GM23338 (cell line): ENCODE measurements around the gene NINL. TPM values are rescaled to one million over a fixed set of nuclear protein-coding genes. Genes with fewer than 3 reads are reported as not detected.

Source experiments
- EZH2 ChIP-seq: fragments of 200-600 bp; sonication (generic); IDR thresholded peaks from one replicate; pipeline ENCODE4 v1.8.0; 2017; ENCODE audit warnings: antibody characterized with exemption, mild to moderate bottlenecking, low read depth; ENCODE audit not compliant: unreplicated experiment
- EZH2phosphoT487 ChIP-seq: fragments of 200-600 bp; sonication (generic); IDR thresholded peaks from one replicate; pipeline ENCODE4 v1.8.1; 2018; ENCODE audit warnings: antibody characterized with exemption; ENCODE audit not compliant: unreplicated experiment
- JUNB ChIP-seq: IDR thresholded peaks from one replicate; pipeline ENCODE4 v1.6.1; 2016; ENCODE audit warnings: antibody characterized with exemption; ENCODE audit not compliant: unreplicated experiment
- NANOG ChIP-seq: IDR thresholded peaks from 2 replicates; pipeline ENCODE4 v1.6.1; 2016; ENCODE audit warnings: antibody characterized with exemption, borderline replicate concordance
- ZNF331 ChIP-seq: fragments of 250-450 bp; sonication (Bioruptor Pico); IDR thresholded peaks from 2 replicates; pipeline ENCODE4 v1.5.0; 2020; ENCODE audit warnings: low read depth, mild to moderate bottlenecking, moderate library complexity
- polyA plus RNA-seq: library from polyadenylated mRNA; unstranded; fragments of >200 nt; fragmentation: Nextera tagmentation; extraction: Ambion mirVana; gene quantifications from 2 replicates; pipeline ENCODE4 v1.2.1, GENCODE V29; 2016
- total RNA-seq: library from RNA; depleted of rRNA; stranded (reverse); fragments of >200 nt; shearing (Covaris generic); gene quantifications from 2 replicates; pipeline ENCODE4 v1.2.3, GENCODE V29; 2014
- TF ChIP-seq, protein P1 (sequence below): fragments of 250-450 bp; sonication (Bioruptor Pico); IDR thresholded peaks from 2 replicates; pipeline ENCODE4 v1.5.0; 2020; ENCODE audit warnings: mild to moderate bottlenecking, moderate library complexity
- TF ChIP-seq, protein P2 (sequence below): IDR thresholded peaks from one replicate; pipeline ENCODE4 v1.6.1; 2018; ENCODE audit warnings: antibody characterized with exemption; ENCODE audit not compliant: unreplicated experiment

The NINL gene
- total and polyA plus RNA-seq, 2 experiments from 2014 or later: 18.0 to 31.2 TPM

DNA sequence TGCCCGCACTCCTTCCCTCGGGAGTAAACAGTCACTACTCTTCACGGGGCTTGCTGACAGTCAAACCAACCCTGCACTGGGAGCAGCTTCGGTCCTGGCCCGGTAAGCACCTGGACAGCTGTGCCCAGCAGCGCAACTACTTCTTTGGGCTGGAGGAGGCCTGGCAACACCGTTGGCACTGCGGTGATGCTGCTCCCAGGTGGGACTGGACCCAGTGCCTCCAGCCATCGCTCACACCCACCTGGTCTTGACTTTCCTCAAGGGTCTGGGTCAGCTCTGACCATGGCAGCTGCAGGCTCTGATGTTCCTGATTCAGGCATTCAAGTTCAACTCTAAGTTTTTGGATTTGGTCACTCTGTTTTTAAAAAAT lies 124.1 kb downstream of the NINL start (continued):
- TF ChIP-seq, protein P1, sequence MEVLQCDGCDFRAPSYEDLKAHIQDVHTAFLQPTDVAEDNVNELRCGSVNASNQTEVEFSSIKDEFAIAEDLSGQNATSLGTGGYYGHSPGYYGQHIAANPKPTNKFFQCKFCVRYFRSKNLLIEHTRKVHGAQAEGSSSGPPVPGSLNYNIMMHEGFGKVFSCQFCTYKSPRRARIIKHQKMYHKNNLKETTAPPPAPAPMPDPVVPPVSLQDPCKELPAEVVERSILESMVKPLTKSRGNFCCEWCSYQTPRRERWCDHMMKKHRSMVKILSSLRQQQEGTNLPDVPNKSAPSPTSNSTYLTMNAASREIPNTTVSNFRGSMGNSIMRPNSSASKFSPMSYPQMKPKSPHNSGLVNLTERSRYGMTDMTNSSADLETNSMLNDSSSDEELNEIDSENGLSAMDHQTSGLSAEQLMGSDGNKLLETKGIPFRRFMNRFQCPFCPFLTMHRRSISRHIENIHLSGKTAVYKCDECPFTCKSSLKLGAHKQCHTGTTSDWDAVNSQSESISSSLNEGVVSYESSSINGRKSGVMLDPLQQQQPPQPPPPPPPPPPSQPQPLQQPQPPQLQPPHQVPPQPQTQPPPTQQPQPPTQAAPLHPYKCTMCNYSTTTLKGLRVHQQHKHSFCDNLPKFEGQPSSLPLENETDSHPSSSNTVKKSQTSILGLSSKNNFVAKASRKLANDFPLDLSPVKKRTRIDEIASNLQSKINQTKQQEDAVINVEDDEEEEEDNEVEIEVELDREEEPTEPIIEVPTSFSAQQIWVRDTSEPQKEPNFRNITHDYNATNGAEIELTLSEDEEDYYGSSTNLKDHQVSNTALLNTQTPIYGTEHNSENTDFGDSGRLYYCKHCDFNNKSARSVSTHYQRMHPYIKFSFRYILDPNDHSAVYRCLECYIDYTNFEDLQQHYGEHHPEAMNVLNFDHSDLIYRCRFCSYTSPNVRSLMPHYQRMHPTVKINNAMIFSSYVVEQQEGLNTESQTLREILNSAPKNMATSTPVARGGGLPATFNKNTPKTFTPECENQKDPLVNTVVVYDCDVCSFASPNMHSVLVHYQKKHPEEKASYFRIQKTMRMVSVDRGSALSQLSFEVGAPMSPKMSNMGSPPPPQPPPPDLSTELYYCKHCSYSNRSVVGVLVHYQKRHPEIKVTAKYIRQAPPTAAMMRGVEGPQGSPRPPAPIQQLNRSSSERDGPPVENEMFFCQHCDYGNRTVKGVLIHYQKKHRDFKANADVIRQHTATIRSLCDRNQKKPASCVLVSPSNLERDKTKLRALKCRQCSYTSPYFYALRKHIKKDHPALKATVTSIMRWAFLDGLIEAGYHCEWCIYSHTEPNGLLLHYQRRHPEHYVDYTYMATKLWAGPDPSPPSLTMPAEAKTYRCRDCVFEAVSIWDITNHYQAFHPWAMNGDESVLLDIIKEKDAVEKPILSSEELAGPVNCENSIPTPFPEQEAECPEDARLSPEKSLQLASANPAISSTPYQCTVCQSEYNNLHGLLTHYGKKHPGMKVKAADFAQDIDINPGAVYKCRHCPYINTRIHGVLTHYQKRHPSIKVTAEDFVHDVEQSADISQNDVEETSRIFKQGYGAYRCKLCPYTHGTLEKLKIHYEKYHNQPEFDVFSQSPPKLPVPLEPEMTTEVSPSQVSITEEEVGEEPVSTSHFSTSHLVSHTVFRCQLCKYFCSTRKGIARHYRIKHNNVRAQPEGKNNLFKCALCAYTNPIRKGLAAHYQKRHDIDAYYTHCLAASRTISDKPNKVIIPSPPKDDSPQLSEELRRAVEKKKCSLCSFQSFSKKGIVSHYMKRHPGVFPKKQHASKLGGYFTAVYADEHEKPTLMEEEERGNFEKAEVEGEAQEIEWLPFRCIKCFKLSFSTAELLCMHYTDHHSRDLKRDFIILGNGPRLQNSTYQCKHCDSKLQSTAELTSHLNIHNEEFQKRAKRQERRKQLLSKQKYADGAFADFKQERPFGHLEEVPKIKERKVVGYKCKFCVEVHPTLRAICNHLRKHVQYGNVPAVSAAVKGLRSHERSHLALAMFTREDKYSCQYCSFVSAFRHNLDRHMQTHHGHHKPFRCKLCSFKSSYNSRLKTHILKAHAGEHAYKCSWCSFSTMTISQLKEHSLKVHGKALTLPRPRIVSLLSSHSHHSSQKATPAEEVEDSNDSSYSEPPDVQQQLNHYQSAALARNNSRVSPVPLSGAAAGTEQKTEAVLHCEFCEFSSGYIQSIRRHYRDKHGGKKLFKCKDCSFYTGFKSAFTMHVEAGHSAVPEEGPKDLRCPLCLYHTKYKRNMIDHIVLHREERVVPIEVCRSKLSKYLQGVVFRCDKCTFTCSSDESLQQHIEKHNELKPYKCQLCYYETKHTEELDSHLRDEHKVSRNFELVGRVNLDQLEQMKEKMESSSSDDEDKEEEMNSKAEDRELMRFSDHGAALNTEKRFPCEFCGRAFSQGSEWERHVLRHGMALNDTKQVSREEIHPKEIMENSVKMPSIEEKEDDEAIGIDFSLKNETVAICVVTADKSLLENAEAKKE (CRISPR knock-in tag): no peak
- TF ChIP-seq ZNF331 (CRISPR knock-in tag) (no peak), NANOG (no peak), JUNB (no peak), EZH2phosphoT487 (no peak), EZH2 (no peak)
- TF ChIP-seq, protein P2, sequence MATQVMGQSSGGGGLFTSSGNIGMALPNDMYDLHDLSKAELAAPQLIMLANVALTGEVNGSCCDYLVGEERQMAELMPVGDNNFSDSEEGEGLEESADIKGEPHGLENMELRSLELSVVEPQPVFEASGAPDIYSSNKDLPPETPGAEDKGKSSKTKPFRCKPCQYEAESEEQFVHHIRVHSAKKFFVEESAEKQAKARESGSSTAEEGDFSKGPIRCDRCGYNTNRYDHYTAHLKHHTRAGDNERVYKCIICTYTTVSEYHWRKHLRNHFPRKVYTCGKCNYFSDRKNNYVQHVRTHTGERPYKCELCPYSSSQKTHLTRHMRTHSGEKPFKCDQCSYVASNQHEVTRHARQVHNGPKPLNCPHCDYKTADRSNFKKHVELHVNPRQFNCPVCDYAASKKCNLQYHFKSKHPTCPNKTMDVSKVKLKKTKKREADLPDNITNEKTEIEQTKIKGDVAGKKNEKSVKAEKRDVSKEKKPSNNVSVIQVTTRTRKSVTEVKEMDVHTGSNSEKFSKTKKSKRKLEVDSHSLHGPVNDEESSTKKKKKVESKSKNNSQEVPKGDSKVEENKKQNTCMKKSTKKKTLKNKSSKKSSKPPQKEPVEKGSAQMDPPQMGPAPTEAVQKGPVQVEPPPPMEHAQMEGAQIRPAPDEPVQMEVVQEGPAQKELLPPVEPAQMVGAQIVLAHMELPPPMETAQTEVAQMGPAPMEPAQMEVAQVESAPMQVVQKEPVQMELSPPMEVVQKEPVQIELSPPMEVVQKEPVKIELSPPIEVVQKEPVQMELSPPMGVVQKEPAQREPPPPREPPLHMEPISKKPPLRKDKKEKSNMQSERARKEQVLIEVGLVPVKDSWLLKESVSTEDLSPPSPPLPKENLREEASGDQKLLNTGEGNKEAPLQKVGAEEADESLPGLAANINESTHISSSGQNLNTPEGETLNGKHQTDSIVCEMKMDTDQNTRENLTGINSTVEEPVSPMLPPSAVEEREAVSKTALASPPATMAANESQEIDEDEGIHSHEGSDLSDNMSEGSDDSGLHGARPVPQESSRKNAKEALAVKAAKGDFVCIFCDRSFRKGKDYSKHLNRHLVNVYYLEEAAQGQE: no peak
